Kidney epithelial cell (primary cell): Measurements from ENCODE around the gene DOHH. TPM values are rescaled to one million over a fixed set of nuclear protein-coding genes. Genes with fewer than 3 reads are reported as not detected.

Source experiments
- DNase-seq: peaks from one replicate; pipeline ENCODE4 v3.0.0-alpha.2; 2010; ENCODE audit warnings: low read depth
- H3K27me3 ChIP-seq: 2 replicates; pipeline ENCODE4 v1.6.0; 2011; ENCODE audit warnings: low read length; ENCODE audit not compliant: control insufficient read depth, insufficient read depth
- H3K36me3 ChIP-seq: 2 replicates; pipeline ENCODE4 v1.5.1; 2011; ENCODE audit warnings: low read length; ENCODE audit not compliant: control insufficient read depth, insufficient read depth
- H3K4me3 ChIP-seq: 2 replicates; pipeline ENCODE4 v1.5.1; 2011; ENCODE audit warnings: low read depth, mild to moderate bottlenecking, control low read depth, low read length
- CTCF ChIP-seq: IDR thresholded peaks from 2 replicates; pipeline ENCODE4 v1.5.1; 2011; ENCODE audit warnings: mild to moderate bottlenecking, moderate library complexity, low read length, control low read depth, inconsistent platforms; ENCODE audit not compliant: insufficient read depth, poor library complexity, severe bottlenecking
- total RNA-seq: library from RNA; depleted of rRNA; stranded (reverse); fragments of >200 nt; gene quantifications from 2 replicates; pipeline ENCODE4 v1.2.3, GENCODE V29; 2015

The DOHH gene
- total RNA-seq, 1 donor from 2014 or later, result 33.0 TPM

GRCh38 chr19:3496392-3497273 lies 3.8 kb downstream of the DOHH start:
- TF ChIP-seq CTCF, result no peak
- peaks cover 1% of the 10 kb centered on the region for H3K36me3 ChIP-seq
- H3K4me3 ChIP-seq, result no peak overlapping the region
- H3K27me3 ChIP-seq, result no peaks in the 10 kb centered on the region
- DNase-seq, result no peak

GRCh38 chr19:3494559-3494958 lies 5.9 kb downstream of the DOHH start:
- no peak overlapping the region for H3K4me3 ChIP-seq
- TF ChIP-seq CTCF, result no peak

GRCh38 chr19:3494051-3494450 lies 6.4 kb downstream of the DOHH start:
- DNase-seq, result no peak

More at GRCh38 chr19:3494559-3494958, 5.9 kb downstream of the DOHH start:
- Histone ChIP-seq H3K27me3 (no peaks in the 10 kb centered on the region), H3K36me3 (peaks cover 1% of the 10 kb centered on the region)
- DNase-seq, result no peak

GRCh38 chr19:3493651-3494050 lies 6.8 kb downstream of the DOHH start:
- peaks cover 1% of the 10 kb centered on the region for H3K36me3 ChIP-seq
- DNase-seq, result no peak
- H3K27me3 ChIP-seq, result no peaks in the 10 kb centered on the region
- no peak overlapping the region for H3K4me3 ChIP-seq
- TF ChIP-seq CTCF, result no peak

More at GRCh38 chr19:3494051-3494450, 6.4 kb downstream of the DOHH start:
- Histone ChIP-seq H3K36me3 (peaks cover 1% of the 10 kb centered on the region), H3K4me3 (no peak overlapping the region), H3K27me3 (no peaks in the 10 kb centered on the region)
- TF ChIP-seq CTCF, result no peak

- H3K4me3 ChIP-seq, result no peak overlapping the region
- no peak for DNase-seq
- peaks cover 1% of the 10 kb centered on the region for H3K36me3 ChIP-seq
- no peaks in the 10 kb centered on the region for H3K27me3 ChIP-seq
- TF ChIP-seq CTCF, result no peak
These were observed 7.6 kb downstream of the DOHH start for GRCh38 chr19:3492919-3493318.
